Daoy (cell line): Measurements from ENCODE around the gene OSGIN1. TPM values are rescaled to one million over a fixed set of nuclear protein-coding genes. Genes with fewer than 3 reads are reported as not detected.

Source experiments
- DNase-seq: peaks from one replicate; pipeline ENCODE4 v3.0.0-alpha.2; 2015; ENCODE audit warnings: low read depth
- total RNA-seq: library from RNA; depleted of rRNA; stranded (reverse); fragments of >200 nt; shearing (Covaris generic); gene quantifications from 2 replicates; pipeline ENCODE4 v1.2.3, GENCODE V29; 2014

Gene OSGIN1
- total RNA-seq, 1 experiment from 2014 or later: 1.8 TPM

DNA sequence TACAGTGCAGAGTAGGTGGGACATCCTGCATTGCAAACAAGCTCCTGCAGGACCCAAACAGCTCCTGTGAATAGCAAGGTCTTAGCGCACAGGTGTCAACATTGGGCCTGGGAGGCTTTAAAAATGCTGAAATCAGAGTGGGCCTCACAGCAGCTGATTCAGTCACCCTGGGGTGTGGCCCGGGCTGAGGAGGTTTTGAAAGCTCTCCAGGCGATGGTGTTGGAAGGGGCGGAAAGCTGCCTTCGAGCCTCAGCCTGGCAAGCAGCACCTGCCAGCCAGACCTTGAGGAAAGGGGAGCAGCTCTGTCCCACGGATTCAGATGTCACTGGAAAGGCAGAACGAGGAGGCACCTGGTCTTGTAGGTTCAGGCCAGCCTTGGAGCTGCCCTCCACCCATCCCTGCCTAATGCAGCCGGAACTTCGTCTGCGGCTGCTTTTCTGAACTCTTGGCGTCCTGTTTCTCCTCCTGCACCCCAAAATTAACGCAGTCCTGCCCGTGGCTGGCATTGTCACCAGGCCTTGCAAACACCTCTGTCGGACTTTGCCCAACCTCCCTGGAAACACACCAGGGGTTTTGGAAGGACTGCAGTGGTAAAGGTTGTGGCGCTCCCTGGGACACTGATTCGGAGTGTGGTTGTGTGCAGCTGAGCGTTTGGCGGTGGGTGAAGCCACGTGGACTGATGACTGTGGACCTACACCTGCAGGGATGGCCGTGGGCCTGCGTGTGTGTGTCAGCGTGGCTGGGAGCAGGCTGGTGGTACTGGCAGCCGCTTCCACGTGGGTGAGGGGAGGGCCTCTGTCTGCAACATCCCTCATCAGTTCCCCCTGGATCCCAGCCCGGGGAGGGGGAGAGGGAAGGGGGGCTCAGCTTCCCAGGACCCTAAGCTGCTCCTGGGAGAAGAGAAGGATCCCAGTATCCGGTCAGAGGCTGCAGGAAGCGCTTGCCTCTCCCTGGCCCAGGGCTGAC lies 18.4 kb downstream of the OSGIN1 start:
- no peak for DNase-seq

DNA sequence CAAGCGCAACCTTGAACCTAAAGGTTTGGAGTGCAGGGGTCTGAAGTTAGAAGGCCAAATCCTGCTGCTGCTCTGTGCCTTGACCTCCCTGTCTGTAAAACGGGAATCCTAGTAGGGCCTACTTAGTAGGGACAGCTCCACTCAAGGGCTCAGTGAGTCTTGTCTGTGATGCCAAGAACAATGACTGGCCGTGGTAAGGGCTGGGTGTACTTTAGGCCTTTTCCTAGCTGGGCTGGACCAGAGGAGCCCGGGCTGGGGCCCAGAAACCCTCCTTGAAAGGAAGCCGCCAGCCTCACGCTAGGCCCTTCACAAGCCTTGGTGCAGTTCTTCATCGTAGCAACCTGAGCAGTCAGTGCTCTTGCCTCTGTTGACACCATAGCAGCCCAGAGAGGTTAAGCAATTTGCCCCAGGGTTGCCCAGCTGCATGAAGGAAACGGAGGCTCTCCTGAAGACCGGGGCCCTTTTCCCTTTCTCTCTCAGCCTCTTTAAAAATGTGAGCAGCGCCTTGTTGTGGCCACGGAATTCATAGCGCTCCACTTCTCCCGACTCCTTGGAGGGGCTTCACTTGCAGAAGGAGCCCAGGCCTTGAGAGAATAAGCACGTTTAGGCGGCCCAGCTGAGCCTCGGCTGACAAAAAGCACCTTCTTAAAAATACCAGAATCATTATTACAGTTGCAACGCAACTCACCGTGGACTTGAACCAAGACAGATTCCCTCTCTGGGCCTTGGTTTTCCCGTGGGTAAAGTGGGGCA lies 19.4 kb downstream of the OSGIN1 start:
- no peak for DNase-seq

DNA sequence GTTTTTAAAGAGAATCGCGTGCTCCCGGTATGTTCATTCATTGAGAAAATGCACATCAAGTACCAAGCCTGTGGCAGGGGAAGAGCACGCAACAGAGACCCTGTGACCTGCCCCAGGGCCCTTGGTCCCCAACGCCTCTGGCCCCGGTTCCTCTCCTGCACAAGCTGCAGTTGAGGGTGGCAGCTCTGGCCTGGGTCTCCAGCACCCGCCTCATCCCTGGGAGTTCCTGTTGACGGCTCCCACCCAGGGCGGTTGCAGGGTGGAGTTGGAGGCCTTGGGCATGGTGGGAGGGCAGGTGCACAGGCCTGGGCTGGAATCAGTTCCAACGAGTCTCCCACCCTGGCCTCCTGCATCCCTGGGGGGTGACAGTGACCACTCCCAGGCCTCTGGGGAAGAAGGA lies 20.0 kb downstream of the OSGIN1 start:
- no peak for DNase-seq

DNA sequence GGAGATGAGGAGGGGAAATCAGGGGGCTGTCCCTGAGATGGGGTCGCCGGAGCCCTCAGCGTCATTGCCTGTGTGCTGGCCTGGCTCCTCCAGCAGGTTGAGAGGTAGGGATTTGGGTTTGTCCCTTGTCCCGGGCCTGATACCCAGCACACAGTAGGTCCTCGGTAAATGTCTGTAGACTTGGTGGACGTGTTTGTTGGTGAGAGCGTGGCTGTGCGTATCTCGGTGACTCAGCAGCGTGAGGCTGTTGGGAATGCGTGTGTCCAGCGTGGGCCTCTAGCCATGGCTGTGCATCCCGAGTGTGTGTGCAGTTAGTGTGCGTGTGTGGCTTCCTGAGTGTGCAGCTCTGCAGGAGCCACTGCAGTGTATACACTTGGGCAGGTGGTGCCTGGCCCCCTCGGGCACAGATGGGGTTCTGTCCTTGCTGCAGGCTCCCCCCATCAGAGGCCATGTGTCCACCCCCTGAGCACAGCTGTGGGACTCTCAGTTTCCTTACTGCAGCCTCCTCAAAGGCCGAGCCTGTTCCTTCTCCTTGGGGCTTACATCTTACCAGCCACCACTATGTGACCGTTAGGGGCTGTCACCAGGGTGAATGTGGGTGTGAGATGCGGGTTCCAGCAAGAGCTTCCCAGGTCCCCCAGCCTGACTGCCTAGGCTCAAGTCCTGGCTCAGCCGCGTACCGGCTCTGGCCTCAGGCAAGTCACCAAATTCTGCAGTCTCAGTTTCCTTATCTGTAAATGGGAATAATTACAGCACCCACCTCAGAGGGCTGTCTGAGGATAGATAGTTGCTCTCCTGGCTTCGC lies 20.7 kb downstream of the OSGIN1 start:
- DNase-seq: no peak

DNA sequence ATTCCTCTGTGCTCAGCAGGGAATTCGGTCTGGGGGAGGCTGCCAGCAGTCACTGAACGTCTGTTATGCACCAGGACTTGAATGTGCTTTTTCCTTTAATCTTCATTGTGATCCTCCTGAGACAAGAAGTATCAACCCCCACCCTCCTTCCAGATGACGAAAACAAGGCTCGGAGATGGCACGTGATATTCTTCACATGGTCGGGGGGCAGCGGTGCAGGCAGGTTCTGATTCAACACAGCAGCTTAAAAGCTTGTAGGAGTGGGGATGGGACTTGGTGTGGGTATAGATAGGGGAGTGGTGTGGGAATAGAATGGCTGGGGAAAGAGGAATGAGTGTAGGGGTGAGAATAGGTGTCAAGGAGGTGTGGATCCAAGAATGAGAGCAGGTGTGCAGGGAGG lies 21.4 kb downstream of the OSGIN1 start:
- no peak for DNase-seq

DNA sequence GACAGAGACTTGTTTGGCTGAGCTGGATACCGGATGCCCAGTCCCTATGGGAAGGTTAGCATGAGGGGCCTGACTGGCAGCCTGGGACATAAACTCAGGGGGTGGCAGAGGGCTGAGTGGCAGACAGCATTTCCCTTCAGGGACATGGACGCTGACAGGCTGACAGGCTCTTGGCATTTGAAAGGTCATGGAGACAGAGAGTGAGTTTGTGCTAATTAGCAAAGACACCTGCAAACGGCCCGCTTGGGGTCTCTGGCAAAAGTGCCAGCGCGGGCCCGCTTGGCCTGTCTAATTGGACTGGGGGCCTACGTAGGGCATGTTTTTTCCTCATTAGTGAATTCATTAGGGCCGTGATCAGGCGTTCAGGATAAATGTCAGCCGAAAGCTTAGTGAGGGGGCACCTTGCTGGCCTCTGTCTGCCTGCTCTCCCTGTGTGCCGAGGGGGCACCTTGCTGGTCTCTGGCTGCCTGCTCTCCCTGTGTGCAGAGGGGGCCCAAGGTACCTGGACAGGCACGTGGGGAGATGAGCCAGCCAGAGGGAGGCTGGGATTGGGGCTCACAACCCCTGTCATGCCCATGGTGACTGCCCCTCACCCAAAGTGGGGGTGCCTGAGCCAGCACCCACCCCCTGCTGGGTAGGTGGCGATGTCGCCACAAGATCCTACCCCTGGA lies 22.7 kb downstream of the OSGIN1 start:
- DNase-seq: no peak

DNA sequence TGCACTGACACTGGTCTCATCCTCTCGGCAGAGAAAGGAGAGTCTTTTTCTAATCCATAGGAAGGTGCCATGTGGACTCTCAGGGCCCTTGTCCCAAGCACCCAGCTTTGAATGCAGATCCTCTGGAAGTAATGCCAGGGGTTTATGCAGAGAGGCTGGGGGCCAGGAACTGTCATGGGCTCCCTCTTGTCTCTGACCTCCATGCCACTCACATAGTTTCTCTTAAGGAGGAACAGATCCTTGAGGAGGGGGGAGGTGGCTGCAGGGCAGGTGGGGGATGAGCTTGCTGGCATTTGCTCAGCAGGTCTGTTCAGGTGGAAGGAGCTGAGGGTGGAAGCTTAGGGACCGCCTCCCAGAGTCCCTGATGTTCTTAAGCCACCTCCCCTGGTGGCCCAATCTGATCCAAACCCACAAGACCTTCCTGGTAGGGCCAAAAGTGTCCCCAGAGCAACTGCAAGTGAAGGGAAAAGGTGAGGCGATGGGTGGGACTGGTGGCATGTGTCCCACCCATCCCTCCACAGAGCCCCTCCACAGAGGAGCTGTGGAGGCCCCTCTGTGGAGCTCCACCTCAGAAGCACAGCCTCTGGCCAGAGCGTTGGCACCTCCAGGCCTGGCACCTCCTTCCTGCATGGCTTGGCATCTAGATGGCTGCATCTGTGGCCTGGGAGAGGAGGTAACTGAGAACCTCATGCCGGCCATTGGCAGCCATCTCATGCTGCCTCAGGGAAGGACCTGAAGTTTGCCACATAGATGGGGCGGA lies 24.2 kb downstream of the OSGIN1 start:
- no peak for DNase-seq

DNA sequence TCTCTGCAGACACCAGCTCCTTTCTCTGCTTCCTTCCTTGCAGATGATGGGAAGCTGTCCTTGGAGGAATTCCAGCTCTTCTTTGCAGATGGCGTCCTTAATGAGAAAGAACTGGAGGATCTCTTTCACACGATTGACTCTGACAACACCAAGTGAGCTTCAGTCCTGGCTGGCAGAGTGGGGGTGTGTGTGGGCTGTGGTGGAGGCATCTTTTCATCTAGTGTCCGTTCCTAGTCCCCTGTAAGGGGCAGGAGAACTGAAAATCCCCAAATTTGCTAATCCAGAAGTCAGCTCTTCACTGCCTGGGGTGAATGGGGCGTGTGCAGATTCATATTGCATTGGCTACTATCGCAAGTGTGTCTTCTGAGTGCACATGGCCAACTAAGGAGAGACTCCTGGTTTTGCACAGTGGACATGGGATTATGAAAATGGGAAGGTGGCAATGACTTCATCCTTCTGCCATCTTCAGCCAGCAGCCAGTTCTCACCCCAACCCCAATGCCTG lies 25.4 kb downstream of the OSGIN1 start:
- DNase-seq: no peak

DNA sequence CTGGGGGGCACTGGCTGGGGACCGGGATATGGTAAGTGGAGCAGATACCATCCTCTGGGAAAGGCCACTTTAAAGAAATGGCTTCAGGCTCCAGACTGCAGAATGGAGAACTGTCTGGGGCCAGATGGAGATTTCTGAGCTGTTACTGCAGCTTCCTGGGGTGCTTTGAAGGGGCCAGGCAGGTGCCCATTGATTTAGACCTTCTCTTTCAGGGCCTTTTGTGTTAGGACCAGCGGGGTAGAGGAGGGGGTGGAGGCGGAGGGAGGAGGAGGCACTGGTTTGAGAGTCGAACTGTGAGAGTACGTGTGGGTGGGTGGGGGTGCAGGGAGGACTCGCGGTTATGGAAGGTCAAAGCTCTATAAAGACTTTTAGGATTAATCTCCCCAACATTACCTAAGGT lies 26.4 kb downstream of the OSGIN1 start:
- no peak for DNase-seq

DNA sequence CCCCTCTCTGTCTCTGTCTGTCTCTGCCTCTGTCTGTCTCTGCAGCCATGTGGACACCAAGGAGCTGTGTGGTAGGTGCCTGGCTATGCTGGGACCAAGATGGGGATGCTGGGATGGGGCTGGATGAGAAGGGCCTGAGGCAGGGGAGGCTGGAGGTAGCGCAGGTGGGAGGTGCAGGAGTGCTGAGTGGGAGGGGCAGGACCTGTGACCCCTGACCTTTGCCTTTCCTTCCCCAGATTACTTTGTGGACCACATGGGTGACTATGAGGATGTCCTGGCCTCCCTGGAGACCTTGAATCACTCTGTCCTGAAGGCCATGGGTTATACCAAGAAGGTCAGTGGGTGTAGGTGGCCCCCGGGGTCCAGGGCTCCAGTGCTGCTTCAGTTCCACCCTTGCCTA lies 27.8 kb downstream of the OSGIN1 start:
- DNase-seq: no peak

DNA sequence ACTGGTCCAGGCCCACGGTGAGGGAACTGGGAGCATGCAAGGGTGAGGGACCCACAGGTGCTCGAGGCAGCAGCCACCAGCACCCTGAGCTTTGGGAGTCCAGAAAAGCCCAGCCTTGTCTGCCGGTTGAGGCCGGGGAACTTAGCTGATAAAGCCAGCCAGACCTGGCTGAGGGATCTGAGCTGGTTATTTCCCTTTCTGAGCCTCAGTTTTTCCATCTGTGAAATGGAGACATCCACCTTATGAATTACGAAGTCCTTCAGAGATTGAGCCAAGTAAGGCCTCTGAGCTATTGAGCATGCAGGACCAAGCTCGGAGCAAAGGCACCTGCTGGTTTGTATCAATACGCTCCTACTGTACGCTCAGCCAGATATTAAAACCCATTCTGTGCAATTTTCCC lies 28.8 kb downstream of the OSGIN1 start:
- DNase-seq: no peak

DNA sequence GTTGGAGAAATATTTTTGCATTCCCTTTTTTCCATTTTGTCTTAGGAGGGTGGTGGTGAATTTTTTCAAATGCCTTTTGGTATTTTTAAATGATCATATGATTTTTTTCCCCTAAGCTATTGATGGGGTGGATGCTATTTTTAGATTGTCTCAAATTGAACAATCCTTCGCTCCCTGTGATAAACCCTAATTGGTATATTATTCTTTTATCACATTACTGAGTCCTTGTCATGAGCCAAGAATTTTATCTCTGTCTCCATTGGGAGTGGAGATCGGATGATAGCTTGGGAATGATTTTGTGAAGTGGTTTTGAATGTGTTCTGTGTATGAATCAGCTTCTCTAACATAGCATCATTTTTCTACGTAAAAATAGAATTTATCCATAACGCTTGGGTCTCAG lies 30.5 kb downstream of the OSGIN1 start:
- no peak for DNase-seq

DNA sequence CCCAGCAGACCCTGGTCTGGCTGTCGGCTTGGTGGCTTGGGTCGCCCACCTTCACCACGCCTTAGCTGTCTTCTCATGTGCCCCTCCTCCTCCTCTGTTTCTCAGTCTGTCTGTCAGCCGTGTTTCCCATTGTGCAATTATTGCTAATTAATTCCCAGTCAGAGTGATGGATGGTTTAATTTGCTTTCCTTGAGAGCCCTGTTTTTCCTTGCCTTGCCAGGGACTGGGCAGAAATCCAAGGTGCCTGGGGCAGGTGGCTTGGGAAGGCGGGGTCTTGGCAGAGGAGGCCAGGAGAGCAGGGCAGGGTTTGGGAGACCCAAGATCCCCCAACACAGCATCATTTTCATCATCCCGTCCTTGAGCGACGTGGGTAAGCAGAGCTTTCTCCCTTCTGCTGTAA lies 36.3 kb downstream of the OSGIN1 start:
- no peak for DNase-seq

DNA sequence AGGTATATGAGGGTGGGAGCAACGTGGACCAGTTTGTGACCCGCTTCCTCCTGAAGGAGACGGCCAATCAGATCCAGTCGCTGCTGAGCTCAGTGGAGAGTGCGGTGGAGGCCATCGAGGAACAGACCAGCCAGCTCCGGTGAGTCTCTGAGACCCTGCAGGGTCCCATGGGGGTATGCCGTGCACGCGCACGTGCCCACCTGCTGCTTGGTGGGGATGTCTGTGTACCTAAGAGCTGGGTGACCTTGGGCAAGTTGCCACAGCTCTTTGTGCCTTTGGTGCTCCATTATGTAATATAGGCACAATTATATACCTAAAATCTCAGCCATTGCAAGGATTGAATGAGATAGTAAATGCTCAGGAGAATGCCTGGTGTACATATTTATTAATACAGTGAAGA lies 37.5 kb downstream of the OSGIN1 start:
- DNase-seq: no peak

DNA sequence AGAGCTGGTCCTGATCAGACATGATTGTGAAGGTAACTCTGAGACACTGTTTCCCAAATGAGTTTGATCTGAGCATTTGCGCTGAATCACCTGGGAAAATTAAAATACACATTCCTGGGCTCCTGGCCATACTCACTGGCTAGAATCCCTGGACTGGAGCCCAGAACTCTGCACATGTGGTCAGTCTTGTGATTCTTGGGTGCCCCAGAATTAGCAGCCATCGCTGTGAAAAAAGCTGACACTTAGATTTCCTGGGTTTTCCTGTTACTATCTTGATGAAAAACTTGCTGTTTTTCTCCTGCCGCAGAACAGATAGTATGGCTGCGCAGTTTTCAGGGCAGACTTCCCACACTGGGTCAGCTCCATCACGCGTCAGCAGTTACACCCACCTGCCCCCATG lies 39.6 kb downstream of the OSGIN1 start:
- peak; percentile 27 for DNase-seq

DNA sequence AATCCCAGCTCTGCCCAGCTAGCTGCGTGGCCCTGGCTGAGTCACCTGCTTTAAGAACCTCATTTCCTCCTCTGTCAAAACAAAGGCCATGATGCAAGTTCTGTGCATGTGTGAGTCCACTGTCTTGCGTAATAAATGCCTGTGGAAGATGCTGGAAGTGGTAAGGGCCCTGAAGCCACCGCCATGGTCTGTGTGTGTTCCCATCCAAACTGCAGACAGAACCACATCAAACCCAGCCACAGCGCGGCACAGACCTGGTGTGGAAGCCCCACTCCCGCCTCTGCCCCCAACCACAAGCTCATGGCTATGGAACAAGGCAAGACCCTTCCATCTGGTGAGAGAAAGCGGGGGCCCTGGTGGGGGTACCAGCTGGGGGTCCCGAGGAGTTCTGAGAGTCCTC lies 41.0 kb downstream of the OSGIN1 start:
- peak; percentile 69 for DNase-seq

DNA sequence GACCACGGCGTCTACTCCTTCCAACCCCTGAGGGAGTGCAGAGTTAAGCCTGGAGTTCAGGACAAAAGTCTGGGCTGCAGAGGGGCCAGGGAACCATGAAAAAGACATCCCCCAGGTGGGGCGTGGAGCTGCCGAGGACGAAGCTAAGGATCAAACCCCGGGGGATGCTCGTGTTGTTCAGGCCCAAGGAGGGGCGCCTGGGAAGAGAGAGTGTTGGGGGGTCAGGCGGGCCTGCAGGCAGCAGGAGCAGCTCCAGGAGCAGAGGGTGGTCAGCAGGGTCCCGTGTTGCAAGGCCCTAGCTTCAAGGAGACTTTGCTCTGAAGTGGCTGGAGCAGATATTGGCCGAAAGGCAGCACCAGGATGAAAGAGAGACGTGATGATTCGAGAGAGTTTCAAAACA lies 41.7 kb downstream of the OSGIN1 start:
- no peak for DNase-seq

DNA sequence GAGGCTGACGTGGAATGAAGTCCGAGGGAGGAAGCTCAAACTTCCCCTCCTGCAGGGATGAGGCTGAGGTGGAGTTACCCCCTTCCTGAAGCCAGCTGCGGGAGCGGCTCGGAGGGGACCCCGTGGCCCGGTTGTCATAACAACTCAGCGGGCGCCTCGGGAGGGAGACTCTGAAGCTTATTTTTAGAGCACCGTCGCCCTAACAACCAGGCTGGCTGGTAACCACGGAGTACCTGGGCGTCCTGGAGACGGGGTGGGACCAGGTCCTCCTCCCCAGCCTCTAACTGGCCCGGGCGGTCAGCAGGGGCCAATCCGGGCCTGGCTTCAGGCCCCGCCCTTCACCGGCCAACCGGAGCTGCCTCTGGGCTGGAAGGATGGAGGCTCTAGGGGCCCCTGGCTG lies 42.7 kb downstream of the OSGIN1 start:
- no peak for DNase-seq

DNA sequence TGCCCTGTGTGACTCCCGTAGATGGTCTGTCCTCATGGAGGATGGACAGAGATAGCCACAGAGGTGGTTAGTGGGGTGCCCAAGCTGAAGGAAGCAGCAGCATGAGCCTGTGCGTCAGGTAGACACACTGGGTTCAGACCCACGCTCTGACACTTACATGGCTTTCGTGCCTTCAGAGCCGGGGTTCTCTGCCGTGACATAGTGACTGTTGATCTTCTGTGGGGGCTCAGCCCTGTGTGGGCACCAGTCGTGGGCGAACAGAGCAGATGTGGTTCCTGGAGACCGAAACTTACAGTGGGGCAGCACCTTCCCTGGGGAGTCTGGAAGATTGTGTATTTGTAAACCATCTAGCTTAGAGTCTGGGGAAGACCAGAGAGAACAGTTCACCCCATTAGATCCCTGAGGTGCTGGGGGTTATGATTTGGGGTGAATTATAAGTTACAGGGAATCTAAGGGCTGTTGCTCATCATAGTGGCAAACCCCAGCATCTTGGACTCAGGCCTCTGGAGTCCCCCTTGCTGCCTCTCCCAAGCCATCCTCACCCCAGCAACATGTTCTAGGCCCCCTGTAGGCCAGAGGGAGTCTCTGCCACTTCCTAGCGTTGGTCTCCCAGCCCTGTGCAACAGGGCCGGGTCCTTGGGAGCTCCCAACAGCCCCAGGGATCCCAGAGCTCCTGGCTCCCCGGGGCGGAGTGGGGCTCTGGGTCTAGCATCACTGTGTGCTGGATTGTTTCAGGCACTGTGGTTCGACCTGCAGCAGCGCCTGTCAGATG lies 43.6 kb downstream of the OSGIN1 start:
- DNase-seq: no peak

DNA sequence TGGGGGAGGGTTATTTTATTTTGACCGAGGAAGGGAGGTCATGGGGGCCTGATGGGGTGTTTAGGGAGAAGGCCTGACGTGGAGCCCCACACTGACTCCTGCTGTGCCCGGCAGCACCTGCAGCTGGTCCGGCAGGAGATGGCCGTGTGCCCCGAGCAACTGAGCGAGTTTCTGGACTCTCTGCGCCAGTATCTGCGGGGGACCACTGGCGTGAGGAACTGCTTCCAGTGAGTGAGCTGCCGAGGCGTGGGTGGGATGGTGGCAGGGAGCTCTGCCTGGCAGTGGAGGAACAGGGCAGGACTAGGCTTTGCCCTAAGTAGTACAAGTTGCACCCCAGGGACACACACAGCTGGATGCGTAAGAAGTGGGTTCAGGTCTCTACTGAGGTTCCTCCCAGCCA lies 45.1 kb downstream of the OSGIN1 start:
- DNase-seq: no peak
